GM21360 (cell line): Measurements from ENCODE around the gene NRG3.

ENCODE experiments used
- ATAC-seq: cut with Tn5 transposase; IDR thresholded peaks from one replicate; pipeline ENCODE4 v1.9.1; 2021; ENCODE audit warnings: mild to moderate bottlenecking, moderate library complexity; ENCODE audit not compliant: unreplicated experiment

NRG3 gene

GRCh38 chr10:82453678-82454293 is 578.8 kb downstream of the NRG3 start:
- ATAC-seq: no peak

GRCh38 chr10:82462910-82463551 is 588.0 kb downstream of the NRG3 start:
- ATAC-seq: no peak

GRCh38 chr10:82463614-82464013 is 588.6 kb downstream of the NRG3 start:
- ATAC-seq: no peak

GRCh38 chr10:82464191-82464818 is 589.3 kb downstream of the NRG3 start:
- no peak for ATAC-seq

GRCh38 chr10:82464966-82465365 is 590.0 kb downstream of the NRG3 start:
- ATAC-seq: no peak

GRCh38 chr10:82468453-82468852 is 593.5 kb downstream of the NRG3 start:
- ATAC-seq: no peak

GRCh38 chr10:82472406-82473335 is 597.7 kb downstream of the NRG3 start:
- no peak for ATAC-seq

- ATAC-seq: no peak
Observed at GRCh38 chr10:82477776-82478175, 602.8 kb downstream of the NRG3 start.

GRCh38 chr10:82492647-82493046 is 617.7 kb downstream of the NRG3 start:
- no peak for ATAC-seq

- no peak for ATAC-seq
Observed at GRCh38 chr10:82496114-82496513, 621.1 kb downstream of the NRG3 start.

GRCh38 chr10:82497439-82497838 is 622.4 kb downstream of the NRG3 start:
- no peak for ATAC-seq

GRCh38 chr10:82498976-82499375 is 624.0 kb downstream of the NRG3 start:
- no peak for ATAC-seq

- no peak for ATAC-seq
Observed at GRCh38 chr10:82505009-82505408, 630.0 kb downstream of the NRG3 start.

- no peak for ATAC-seq
Observed at GRCh38 chr10:82506680-82507376, 631.8 kb downstream of the NRG3 start.

- no peak for ATAC-seq
Observed at GRCh38 chr10:82515256-82515655, 640.3 kb downstream of the NRG3 start.

- ATAC-seq: no peak
Observed at GRCh38 chr10:82529062-82529461, 654.1 kb downstream of the NRG3 start.

GRCh38 chr10:82535457-82535856 is 660.5 kb downstream of the NRG3 start:
- ATAC-seq: no peak

- ATAC-seq: no peak
Observed at GRCh38 chr10:82536668-82537067, 661.7 kb downstream of the NRG3 start.

- ATAC-seq: no peak
Observed at GRCh38 chr10:82538272-82538671, 663.3 kb downstream of the NRG3 start.

- ATAC-seq: no peak
Observed at GRCh38 chr10:82543631-82544030, 668.6 kb downstream of the NRG3 start.

GRCh38 chr10:82544377-82544776 is 669.4 kb downstream of the NRG3 start:
- no peak for ATAC-seq
